ENCODE data around the gene PAX2. TPM values are rescaled to one million over a fixed set of nuclear protein-coding genes. Genes with fewer than 3 reads are reported as not detected.

PAX2 gene
- total RNA-seq, 1 experiment from 2014 or later, result not detected

GRCh38 chr10:100810091-100810834, 64.9 kb downstream of the PAX2 start:
- no peak overlapping the region for H3K9ac ChIP-seq (ENCODE audit: extremely low read depth, insufficient read length, low read length)
- no peak overlapping the region for H4K8ac ChIP-seq (replicated peaks; ENCODE audit: insufficient read length, low read depth, low read length)
- Mint-ChIP-seq H3K27me3 (ENCODE audit: low read depth) (peaks cover 91% of the 10 kb centered on the region), H3K27ac (no peak overlapping the region; a peak in 1 of 7 replicates), H3K4me3 (no peak overlapping the region), H3K36me3 (ENCODE audit: insufficient read depth in 1 of 3, low read depth in 3 of 3) (no peaks in the 10 kb centered on the region), H3K4me1 (peaks cover 0 to 9% of the 10 kb centered on the region in 2 experiments; a peak in 3 of 4 replicates), H3K9me3 (no peaks in the 10 kb centered on the region; a peak in 1 of 5 replicates)
- H3K14ac ChIP-seq (ENCODE audit: insufficient read depth, low read length), result no peak overlapping the region
- H4K5ac ChIP-seq (ENCODE audit: insufficient read length, low read depth, low read length), result no peak overlapping the region
- H3K4me2 ChIP-seq (ENCODE audit: insufficient read depth, insufficient read length, low read length), result no peak overlapping the region
- TF ChIP-seq CTCF (conservative IDR thresholded peaks at IDR 0.05), result no peak
- no peak overlapping the region for H3K23ac ChIP-seq (ENCODE audit: insufficient read length, low read depth, low read length)
- H2BK12ac ChIP-seq (ENCODE audit: insufficient read length, low read depth, low read length), result no peak overlapping the region
- H2BK15ac ChIP-seq (ENCODE audit: low read depth, low read length), result no peak overlapping the region
- H2AK5ac ChIP-seq (ENCODE audit: insufficient read length, low read length), result no peak overlapping the region
- no peaks in the 10 kb centered on the region for H4K20me1 ChIP-seq (ENCODE audit: control insufficient read depth, insufficient read depth, insufficient read length)
- no peaks in the 10 kb centered on the region for H3K79me2 ChIP-seq (ENCODE audit: insufficient read depth, low read length)
- no CpG with 5 or more reads among the region's 14 CpGs for WGBS (ENCODE audit: extremely low coverage, insufficient read length, low lambda C conversion rate)
- H3K27ac ChIP-seq (ENCODE audit: insufficient read length, low read depth, low read length), result no peak overlapping the region
- H2BK5ac ChIP-seq (ENCODE audit: insufficient read length, low read length), result no peak overlapping the region
- H3K18ac ChIP-seq (ENCODE audit: insufficient read length, low read depth, low read length), result no peak overlapping the region
- H3K27me3 ChIP-seq (ENCODE audit: insufficient read depth, low read length), result no peaks in the 10 kb centered on the region
- DNase-seq, result no peak
- no peak overlapping the region for H3K56ac ChIP-seq (ENCODE audit: insufficient read length, low read depth, low read length)
- no peaks in the 10 kb centered on the region for H3K79me1 ChIP-seq (ENCODE audit: insufficient read depth, low read depth, low read length, poor library complexity, severe bottlenecking)
- H3K9me3 ChIP-seq (ENCODE audit: control insufficient read depth, low read depth, low read length), result no peaks in the 10 kb centered on the region
- no peak overlapping the region for H2BK20ac ChIP-seq (ENCODE audit: low read depth, low read length, poor library complexity, severe bottlenecking)
- H2BK120ac ChIP-seq (ENCODE audit: low read depth, low read length, poor library complexity, severe bottlenecking), result no peak overlapping the region
- no peak overlapping the region for H2AFZ ChIP-seq (ENCODE audit: low read length)
- H3T11ph ChIP-seq (ENCODE audit: low read length), result no peak overlapping the region
- H4K91ac ChIP-seq (ENCODE audit: insufficient read length, low read depth, low read length), result no peak overlapping the region
- no peak overlapping the region for H3K4ac ChIP-seq (ENCODE audit: low read depth, low read length)
- H3K4me1 ChIP-seq (ENCODE audit: insufficient read depth, low read length), result no peaks in the 10 kb centered on the region
- H3K23me2 ChIP-seq (ENCODE audit: insufficient read length, low read depth, low read length, poor library complexity, severe bottlenecking), result no peaks in the 10 kb centered on the region
